ENCODE data around the gene FBXO9.

The FBXO9 gene

GRCh38 chr6:53065266-53066076, at the start of gene FBXO9:
TSS of gene FBXO9 (plus strand) at chr6:53065404. CDS start at chr6:53065790, 386 bp downstream.
- DNase-seq = peak; percentile 77

GRCh38 chr6:53015486-53015885, 49.7 kb upstream of the FBXO9 start:
- DNase-seq = no peak

DNA sequence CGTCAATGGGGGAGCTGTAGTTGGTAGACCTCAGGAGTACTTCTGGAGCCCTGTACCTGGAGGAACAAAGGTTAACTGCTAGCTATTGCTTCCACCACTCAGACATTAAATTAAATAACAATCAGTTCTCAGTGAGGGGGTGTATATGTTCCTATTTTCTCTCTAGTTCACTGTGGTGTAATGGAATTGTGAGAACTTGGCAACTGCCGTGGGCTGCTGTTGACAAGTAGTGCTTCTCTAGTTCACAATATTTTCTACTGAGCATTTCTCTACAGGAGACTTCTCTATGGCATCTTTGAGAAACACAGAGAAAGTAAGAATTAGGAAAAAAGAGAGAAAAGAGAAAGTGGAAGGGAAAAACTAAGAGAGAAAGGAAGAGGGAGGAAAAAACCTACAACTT, 46.8 kb upstream of the FBXO9 start:
- no peak for DNase-seq

- DNase-seq = peak; percentile 21
Measured at GRCh38 chr6:53020005-53020744, 45.0 kb upstream of the FBXO9 start.

GRCh38 chr6:53023323-53023722, 41.9 kb upstream of the FBXO9 start:
- DNase-seq = no peak

- DNase-seq = peak; percentile 4
Measured at GRCh38 chr6:53026526-53026925, 38.7 kb upstream of the FBXO9 start.

GRCh38 chr6:53027131-53027718, 38.0 kb upstream of the FBXO9 start:
- DNase-seq = no peak

DNA sequence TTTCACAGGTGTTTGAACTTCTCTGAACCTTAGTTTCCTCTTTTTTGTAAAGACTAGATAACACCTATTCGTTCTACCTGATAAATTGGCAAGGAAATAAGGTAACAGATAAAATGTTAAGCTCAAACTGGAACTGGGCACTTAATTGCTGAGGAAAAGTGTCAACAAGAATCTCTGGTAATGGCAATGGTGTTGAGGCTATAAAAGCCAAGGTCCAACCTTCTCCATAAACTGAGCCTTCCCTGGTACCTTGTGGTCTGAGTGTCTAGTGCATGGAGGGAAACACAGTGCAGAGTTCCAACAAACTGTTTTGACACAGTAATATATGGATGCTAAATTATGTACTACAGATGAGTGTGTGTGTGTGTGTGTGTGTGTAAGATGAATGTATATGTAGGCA, 36.7 kb upstream of the FBXO9 start:
- DNase-seq = no peak

DNA sequence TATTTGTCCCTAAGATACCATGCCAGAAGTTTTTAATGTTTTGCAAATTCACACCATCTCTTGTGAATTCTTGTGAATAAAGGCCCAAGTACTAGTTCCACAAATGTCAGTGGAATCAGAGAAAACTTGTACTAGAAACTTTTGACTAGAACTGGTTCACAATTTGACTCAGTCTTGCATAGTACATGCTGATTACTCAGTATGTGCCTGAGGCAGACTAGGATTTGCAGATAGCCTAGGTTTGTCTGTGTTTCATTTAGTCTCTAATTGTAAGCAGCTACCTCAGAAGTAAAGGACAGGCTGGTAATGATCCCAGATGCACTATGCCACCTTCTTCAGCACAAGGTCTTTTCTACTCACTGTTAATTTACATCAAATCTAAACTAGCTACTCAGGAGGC, 35.9 kb upstream of the FBXO9 start:
- no peak for DNase-seq

GRCh38 chr6:53029761-53030160, 35.4 kb upstream of the FBXO9 start:
- DNase-seq = no peak

GRCh38 chr6:53031281-53031680, 33.9 kb upstream of the FBXO9 start:
- no peak for DNase-seq

- no peak for DNase-seq
Measured at GRCh38 chr6:53032849-53033248, 32.4 kb upstream of the FBXO9 start.

DNA sequence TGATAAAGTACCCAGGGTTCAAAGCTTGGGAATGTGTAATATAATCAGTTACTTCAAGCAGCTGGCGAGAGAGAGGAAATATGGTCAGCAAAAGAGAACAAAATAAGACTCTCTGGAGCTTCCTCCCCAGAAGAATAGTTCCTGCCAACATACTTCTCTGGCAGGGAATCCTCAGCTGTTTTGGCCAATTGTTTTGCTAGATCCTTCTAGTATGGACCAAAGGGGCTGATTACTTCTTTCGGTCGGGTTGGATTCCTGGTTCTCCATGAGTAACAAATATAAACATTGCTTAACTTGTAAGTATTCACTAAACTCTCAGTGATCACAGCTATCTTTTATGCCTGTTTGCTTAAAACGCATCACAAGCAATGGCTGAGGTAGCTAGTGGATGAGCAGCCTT, 31.4 kb upstream of the FBXO9 start:
- no peak for DNase-seq

- DNase-seq = peak; percentile 9
Measured at GRCh38 chr6:53035549-53036213, 29.5 kb upstream of the FBXO9 start.

DNA sequence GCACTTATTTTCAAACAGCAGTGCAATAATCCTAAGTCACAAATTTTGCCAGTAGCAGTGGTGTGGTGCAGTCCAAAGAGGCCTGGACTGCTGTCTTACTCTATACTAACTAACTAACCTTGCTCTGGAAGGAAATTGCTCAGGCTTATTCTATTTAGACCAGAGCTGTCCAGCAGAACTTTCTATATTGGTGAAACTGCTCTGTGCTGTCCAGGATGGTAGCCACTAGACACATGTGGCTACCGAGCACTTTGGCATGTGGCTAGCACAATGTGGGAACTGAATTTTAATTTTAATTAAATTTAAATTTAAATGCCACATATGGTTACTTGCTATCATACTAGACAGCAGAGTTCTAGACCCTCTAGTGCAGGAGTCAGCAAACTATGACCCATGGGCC, 27.1 kb upstream of the FBXO9 start:
- no peak for DNase-seq

- DNase-seq = no peak
Measured at GRCh38 chr6:53038596-53038995, 26.6 kb upstream of the FBXO9 start.

DNA sequence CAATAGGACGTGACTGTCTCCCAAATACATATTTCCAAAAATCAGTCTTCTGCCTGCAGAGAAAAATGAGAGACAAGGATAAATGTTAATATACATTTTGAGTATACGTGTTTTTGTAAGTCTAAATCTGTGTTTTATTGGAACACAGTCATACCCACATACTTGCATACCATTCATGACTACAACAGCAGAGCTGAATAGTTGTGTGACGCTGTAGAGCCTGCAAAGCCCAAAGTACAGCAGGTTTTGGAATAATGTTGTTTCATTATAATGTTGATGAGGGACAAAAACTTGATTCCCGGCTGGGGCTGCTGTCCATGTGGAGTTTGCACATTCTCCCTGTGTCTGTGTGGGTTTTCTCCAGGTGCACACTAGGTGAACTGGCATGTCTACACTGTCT, 23.8 kb upstream of the FBXO9 start:
- no peak for DNase-seq

DNA sequence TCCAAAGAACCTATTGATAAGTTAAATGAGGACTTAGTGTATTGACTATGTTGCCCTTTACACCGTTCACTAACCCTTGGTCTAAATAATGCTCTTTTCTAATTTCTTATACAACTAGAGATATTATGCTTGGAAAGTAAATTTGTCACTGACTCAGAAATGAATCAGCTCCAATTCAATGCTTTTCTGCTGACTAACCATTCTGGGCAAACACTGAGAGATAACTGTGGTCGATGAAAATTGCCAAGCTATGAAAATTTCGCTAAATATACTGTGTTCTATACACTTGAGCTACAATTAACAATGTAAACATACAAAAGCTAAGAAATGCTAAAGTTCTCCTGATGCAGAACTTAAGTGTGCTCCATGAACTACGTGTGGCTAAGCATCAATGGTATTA, 23.1 kb upstream of the FBXO9 start:
- DNase-seq = no peak

- no peak for DNase-seq
Measured at GRCh38 chr6:53043581-53043980, 21.6 kb upstream of the FBXO9 start.

GRCh38 chr6:53044071-53044470, 21.1 kb upstream of the FBXO9 start:
- no peak for DNase-seq

DNA sequence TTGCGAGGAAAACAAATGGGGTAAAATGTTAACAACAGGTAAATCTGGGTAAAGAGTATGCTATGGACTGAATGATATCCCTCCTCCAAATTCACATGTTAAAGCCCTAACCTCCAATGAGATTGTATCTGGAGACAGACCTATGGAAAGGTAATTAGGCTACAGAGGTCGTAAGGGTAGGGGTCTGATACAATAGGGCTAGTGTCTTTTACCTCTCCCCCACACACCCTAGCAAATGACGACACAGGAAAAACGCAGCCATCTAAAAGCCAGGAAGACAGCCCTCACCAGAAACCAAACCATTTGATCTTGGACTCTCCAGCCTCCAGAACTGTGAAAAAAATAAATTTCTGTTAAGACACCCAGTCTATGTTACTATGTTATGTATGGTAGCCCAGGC, 20.6 kb upstream of the FBXO9 start:
- DNase-seq = no peak

- no peak for DNase-seq
Measured at GRCh38 chr6:53045891-53046673, 19.1 kb upstream of the FBXO9 start.
